ENCODE data around the gene PAPPA. TPM values are rescaled to one million over a fixed set of nuclear protein-coding genes. Genes with fewer than 3 reads are reported as not detected.

The PAPPA gene
- total RNA-seq, 1 experiment from 2014 or later = 0.22 TPM

DNA sequence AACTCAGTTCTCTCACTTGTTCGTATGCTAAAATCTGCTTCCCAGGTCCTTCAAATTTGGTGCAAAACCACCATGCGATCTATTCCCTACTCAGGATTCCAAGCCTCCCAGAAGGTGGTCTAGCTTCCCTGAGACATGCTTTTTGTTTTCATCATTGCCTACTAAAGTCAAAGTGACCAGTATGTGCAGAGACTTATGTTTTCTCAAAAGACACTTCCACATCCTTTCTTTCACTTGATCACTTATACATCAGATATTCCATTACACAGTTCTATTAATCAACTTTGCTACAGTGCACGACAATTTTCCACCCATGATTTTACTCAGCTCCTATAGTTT lies 242.1 kb downstream of the PAPPA start (continued):
- TF ChIP-seq, protein P1, sequence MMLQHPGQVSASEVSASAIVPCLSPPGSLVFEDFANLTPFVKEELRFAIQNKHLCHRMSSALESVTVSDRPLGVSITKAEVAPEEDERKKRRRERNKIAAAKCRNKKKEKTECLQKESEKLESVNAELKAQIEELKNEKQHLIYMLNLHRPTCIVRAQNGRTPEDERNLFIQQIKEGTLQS (CRISPR knock-in tag; conservative IDR thresholded peaks at IDR 0.05) = no peak
- TF ChIP-seq OVOL2 (CRISPR knock-in tag; IDR thresholded peaks at IDR 0.05; ENCODE audit: borderline replicate concordance) = no peak
- TF ChIP-seq, protein P2, sequence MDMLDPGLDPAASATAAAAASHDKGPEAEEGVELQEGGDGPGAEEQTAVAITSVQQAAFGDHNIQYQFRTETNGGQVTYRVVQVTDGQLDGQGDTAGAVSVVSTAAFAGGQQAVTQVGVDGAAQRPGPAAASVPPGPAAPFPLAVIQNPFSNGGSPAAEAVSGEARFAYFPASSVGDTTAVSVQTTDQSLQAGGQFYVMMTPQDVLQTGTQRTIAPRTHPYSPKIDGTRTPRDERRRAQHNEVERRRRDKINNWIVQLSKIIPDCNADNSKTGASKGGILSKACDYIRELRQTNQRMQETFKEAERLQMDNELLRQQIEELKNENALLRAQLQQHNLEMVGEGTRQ (CRISPR knock-in tag; IDR thresholded peaks at IDR 0.05) = no peak

DNA sequence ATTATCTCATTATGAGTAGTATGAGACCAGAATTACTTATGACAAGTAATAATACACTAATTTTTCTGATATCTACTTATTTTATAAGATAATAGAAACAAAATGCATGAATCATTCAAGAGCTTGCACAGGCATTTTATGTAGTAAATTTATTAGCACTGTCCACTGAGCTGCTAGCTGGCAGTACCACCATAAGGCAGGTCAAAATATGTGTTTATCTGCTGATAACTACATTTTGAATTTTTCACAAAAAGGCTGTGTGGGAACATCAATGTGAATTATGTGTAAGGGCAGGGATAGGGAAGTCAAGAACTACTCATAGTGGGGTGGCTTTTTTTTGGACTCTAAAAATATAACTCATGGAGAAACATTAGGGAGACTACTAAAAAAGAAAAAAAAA lies 249.6 kb downstream of the PAPPA start:
- CTCF ChIA-PET = no interaction called here
- ATAC-seq = no peak
- H3K27ac Mint-ChIP-seq = no peak overlapping the region
- POLR2A ChIA-PET = no interaction called here
- DNase-seq (ENCODE audit: low spot score) = no peak
- no peaks in the 10 kb centered on the region for H3K4me1 Mint-ChIP-seq
- H3K4me3 Mint-ChIP-seq = no peak overlapping the region
- no peaks in the 10 kb centered on the region for H3K27me3 Mint-ChIP-seq (ENCODE audit: low read depth)
- H3K9me3 Mint-ChIP-seq = no peaks in the 10 kb centered on the region
- H3K36me3 Mint-ChIP-seq = no peaks in the 10 kb centered on the region
- TF ChIP-seq, protein P3, sequence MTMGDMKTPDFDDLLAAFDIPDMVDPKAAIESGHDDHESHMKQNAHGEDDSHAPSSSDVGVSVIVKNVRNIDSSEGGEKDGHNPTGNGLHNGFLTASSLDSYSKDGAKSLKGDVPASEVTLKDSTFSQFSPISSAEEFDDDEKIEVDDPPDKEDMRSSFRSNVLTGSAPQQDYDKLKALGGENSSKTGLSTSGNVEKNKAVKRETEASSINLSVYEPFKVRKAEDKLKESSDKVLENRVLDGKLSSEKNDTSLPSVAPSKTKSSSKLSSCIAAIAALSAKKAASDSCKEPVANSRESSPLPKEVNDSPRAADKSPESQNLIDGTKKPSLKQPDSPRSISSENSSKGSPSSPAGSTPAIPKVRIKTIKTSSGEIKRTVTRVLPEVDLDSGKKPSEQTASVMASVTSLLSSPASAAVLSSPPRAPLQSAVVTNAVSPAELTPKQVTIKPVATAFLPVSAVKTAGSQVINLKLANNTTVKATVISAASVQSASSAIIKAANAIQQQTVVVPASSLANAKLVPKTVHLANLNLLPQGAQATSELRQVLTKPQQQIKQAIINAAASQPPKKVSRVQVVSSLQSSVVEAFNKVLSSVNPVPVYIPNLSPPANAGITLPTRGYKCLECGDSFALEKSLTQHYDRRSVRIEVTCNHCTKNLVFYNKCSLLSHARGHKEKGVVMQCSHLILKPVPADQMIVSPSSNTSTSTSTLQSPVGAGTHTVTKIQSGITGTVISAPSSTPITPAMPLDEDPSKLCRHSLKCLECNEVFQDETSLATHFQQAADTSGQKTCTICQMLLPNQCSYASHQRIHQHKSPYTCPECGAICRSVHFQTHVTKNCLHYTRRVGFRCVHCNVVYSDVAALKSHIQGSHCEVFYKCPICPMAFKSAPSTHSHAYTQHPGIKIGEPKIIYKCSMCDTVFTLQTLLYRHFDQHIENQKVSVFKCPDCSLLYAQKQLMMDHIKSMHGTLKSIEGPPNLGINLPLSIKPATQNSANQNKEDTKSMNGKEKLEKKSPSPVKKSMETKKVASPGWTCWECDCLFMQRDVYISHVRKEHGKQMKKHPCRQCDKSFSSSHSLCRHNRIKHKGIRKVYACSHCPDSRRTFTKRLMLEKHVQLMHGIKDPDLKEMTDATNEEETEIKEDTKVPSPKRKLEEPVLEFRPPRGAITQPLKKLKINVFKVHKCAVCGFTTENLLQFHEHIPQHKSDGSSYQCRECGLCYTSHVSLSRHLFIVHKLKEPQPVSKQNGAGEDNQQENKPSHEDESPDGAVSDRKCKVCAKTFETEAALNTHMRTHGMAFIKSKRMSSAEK (CRISPR knock-in tag; IDR thresholded peaks at IDR 0.05; ENCODE audit: borderline replicate concordance) = no peak
- TF ChIP-seq TEAD4 (CRISPR knock-in tag; IDR thresholded peaks at IDR 0.05) (no peak), ZNF671 (CRISPR knock-in tag; IDR thresholded peaks at IDR 0.05) (no peak), GRHL2 (CRISPR knock-in tag; IDR thresholded peaks at IDR 0.05; ENCODE audit: insufficient replicate concordance, severe bottlenecking) (no peak), TCF7 (CRISPR knock-in tag; IDR thresholded peaks at IDR 0.05; ENCODE audit: low read depth) (no peak), HMGA2 (CRISPR knock-in tag; IDR thresholded peaks at IDR 0.05) (no peak), RORB (CRISPR knock-in tag; IDR thresholded peaks at IDR 0.05) (no peak), ZNF396 (CRISPR knock-in tag; IDR thresholded peaks at IDR 0.05; ENCODE audit: borderline replicate concordance) (no peak), CREB1 (CRISPR knock-in tag; IDR thresholded peaks at IDR 0.05) (no peak), FOXJ3 (CRISPR knock-in tag; IDR thresholded peaks at IDR 0.05; ENCODE audit: borderline replicate concordance) (no peak)
- TF ChIP-seq, protein P4, sequence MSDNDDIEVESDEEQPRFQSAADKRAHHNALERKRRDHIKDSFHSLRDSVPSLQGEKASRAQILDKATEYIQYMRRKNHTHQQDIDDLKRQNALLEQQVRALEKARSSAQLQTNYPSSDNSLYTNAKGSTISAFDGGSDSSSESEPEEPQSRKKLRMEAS (CRISPR knock-in tag; IDR thresholded peaks at IDR 0.05) = no peak
- TF ChIP-seq, protein P5, sequence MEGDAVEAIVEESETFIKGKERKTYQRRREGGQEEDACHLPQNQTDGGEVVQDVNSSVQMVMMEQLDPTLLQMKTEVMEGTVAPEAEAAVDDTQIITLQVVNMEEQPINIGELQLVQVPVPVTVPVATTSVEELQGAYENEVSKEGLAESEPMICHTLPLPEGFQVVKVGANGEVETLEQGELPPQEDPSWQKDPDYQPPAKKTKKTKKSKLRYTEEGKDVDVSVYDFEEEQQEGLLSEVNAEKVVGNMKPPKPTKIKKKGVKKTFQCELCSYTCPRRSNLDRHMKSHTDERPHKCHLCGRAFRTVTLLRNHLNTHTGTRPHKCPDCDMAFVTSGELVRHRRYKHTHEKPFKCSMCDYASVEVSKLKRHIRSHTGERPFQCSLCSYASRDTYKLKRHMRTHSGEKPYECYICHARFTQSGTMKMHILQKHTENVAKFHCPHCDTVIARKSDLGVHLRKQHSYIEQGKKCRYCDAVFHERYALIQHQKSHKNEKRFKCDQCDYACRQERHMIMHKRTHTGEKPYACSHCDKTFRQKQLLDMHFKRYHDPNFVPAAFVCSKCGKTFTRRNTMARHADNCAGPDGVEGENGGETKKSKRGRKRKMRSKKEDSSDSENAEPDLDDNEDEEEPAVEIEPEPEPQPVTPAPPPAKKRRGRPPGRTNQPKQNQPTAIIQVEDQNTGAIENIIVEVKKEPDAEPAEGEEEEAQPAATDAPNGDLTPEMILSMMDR (IDR thresholded peaks at IDR 0.05) = no peak
- TF ChIP-seq, protein P6, sequence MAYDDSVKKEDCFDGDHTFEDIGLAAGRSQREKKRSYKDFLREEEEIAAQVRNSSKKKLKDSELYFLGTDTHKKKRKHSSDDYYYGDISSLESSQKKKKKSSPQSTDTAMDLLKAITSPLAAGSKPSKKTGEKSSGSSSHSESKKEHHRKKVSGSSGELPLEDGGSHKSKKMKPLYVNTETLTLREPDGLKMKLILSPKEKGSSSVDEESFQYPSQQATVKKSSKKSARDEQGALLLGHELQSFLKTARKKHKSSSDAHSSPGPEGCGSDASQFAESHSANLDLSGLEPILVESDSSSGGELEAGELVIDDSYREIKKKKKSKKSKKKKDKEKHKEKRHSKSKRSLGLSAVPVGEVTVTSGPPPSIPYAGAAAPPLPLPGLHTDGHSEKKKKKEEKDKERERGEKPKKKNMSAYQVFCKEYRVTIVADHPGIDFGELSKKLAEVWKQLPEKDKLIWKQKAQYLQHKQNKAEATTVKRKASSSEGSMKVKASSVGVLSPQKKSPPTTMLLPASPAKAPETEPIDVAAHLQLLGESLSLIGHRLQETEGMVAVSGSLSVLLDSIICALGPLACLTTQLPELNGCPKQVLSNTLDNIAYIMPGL (CRISPR knock-in tag; IDR thresholded peaks at IDR 0.05) = no peak
- TF ChIP-seq, protein P7, sequence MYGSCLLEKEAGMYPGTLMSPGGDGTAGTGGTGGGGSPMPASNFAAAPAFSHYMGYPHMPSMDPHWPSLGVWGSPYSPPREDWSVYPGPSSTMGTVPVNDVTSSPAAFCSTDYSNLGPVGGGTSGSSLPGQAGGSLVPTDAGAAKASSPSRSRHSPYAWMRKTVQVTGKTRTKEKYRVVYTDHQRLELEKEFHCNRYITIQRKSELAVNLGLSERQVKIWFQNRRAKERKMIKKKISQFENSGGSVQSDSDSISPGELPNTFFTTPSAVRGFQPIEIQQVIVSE (CRISPR knock-in tag; IDR thresholded peaks at IDR 0.05; ENCODE audit: borderline replicate concordance) = no peak
- TF ChIP-seq, protein P8, sequence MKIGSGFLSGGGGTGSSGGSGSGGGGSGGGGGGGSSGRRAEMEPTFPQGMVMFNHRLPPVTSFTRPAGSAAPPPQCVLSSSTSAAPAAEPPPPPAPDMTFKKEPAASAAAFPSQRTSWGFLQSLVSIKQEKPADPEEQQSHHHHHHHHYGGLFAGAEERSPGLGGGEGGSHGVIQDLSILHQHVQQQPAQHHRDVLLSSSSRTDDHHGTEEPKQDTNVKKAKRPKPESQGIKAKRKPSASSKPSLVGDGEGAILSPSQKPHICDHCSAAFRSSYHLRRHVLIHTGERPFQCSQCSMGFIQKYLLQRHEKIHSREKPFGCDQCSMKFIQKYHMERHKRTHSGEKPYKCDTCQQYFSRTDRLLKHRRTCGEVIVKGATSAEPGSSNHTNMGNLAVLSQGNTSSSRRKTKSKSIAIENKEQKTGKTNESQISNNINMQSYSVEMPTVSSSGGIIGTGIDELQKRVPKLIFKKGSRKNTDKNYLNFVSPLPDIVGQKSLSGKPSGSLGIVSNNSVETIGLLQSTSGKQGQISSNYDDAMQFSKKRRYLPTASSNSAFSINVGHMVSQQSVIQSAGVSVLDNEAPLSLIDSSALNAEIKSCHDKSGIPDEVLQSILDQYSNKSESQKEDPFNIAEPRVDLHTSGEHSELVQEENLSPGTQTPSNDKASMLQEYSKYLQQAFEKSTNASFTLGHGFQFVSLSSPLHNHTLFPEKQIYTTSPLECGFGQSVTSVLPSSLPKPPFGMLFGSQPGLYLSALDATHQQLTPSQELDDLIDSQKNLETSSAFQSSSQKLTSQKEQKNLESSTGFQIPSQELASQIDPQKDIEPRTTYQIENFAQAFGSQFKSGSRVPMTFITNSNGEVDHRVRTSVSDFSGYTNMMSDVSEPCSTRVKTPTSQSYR (CRISPR knock-in tag; IDR thresholded peaks at IDR 0.05) = no peak
- TF ChIP-seq, protein P9, sequence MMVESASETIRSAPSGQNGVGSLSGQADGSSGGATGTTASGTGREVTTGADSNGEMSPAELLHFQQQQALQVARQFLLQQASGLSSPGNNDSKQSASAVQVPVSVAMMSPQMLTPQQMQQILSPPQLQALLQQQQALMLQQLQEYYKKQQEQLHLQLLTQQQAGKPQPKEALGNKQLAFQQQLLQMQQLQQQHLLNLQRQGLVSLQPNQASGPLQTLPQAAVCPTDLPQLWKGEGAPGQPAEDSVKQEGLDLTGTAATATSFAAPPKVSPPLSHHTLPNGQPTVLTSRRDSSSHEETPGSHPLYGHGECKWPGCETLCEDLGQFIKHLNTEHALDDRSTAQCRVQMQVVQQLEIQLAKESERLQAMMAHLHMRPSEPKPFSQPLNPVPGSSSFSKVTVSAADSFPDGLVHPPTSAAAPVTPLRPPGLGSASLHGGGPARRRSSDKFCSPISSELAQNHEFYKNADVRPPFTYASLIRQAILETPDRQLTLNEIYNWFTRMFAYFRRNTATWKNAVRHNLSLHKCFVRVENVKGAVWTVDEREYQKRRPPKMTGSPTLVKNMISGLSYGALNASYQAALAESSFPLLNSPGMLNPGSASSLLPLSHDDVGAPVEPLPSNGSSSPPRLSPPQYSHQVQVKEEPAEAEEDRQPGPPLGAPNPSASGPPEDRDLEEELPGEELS (CRISPR knock-in tag; IDR thresholded peaks at IDR 0.05) = no peak
- TF ChIP-seq, protein P2 (CRISPR knock-in tag; IDR thresholded peaks at IDR 0.05) = no peak

Data from WTC11 (cell line).